Measurements from ENCODE around the gene CCDC66. TPM values are rescaled to one million over a fixed set of nuclear protein-coding genes. Genes with fewer than 3 reads are reported as not detected.

The CCDC66 gene
- total RNA-seq, 4 donors from 2014 or later = 15.2 to 38.5 (median 36.9) TPM

GRCh38 chr3:56620371-56620770 is 63.4 kb downstream of the CCDC66 start:
- peaks cover 0 to 97% of the 10 kb centered on the region in 2 donors for H3K36me3 ChIP-seq

GRCh38 chr3:56621681-56622080 is 64.7 kb downstream of the CCDC66 start:
- H3K36me3 ChIP-seq = peaks cover 0 to 98% of the 10 kb centered on the region in 2 donors
- TF ChIP-seq EP300 (IDR thresholded peaks at IDR 0.05) (no peak), POLR2AphosphoS5 (IDR thresholded peaks at IDR 0.05) (no peak), POLR2A (IDR thresholded peaks at IDR 0.05) (no peak), CTCF (IDR thresholded peaks at IDR 0.05) (no peak)
- H3K9me3 ChIP-seq = no peaks in the 10 kb centered on the region
- H3K27ac ChIP-seq = no peak overlapping the region
- WGBS, 2 donors (ENCODE audit: low coverage in 1 of 2) = 73 to 75% methylated on average over 3 of the region's 3 CpGs
- H3K4me3 ChIP-seq = no peak overlapping the region
- ATAC-seq = no peak
- H3K27me3 ChIP-seq = no peaks in the 10 kb centered on the region
- no peaks in the 10 kb centered on the region for H3K4me1 ChIP-seq

More at GRCh38 chr3:56620371-56620770, 63.4 kb downstream of the CCDC66 start:
- Histone ChIP-seq H3K4me3 (no peak overlapping the region), H3K27me3 (no peaks in the 10 kb centered on the region), H3K4me1 (no peaks in the 10 kb centered on the region), H3K27ac (no peak overlapping the region), H3K9me3 (no peaks in the 10 kb centered on the region)
- ATAC-seq = no peak
- TF ChIP-seq POLR2A (IDR thresholded peaks at IDR 0.05) (no peak), CTCF (IDR thresholded peaks at IDR 0.05) (no peak), POLR2AphosphoS5 (IDR thresholded peaks at IDR 0.05) (no peak), EP300 (IDR thresholded peaks at IDR 0.05) (no peak)
- 92 to 95% methylated on average over 2 of the region's 2 CpGs for WGBS, 2 donors (ENCODE audit: low coverage in 1 of 2)

GRCh38 chr3:56622381-56622780 is 65.4 kb downstream of the CCDC66 start:
- Histone ChIP-seq H3K4me1 (no peaks in the 10 kb centered on the region), H3K27me3 (no peaks in the 10 kb centered on the region), H3K4me3 (no peak overlapping the region), H3K9me3 (no peaks in the 10 kb centered on the region), H3K27ac (no peak overlapping the region), H3K36me3 (peaks cover 0 to 98% of the 10 kb centered on the region in 2 donors)
- TF ChIP-seq CTCF (IDR thresholded peaks at IDR 0.05) (no peak), EP300 (IDR thresholded peaks at IDR 0.05) (no peak), POLR2A (IDR thresholded peaks at IDR 0.05) (no peak), POLR2AphosphoS5 (IDR thresholded peaks at IDR 0.05) (no peak)
- 94 to 95% methylated on average over 3 of the region's 3 CpGs for WGBS, 2 donors (ENCODE audit: low coverage in 1 of 2)
- no peak for ATAC-seq

- H3K27ac ChIP-seq = no peak overlapping the region
- H3K4me1 ChIP-seq = no peaks in the 10 kb centered on the region
- 65 to 88% methylated on average over 3 of the region's 3 CpGs for WGBS, 2 donors (ENCODE audit: low coverage in 1 of 2)
- no peak for TF ChIP-seq EP300 (IDR thresholded peaks at IDR 0.05)
- H3K36me3 ChIP-seq = peaks cover 0 to 97% of the 10 kb centered on the region in 2 donors
- no peak for ATAC-seq
- H3K4me3 ChIP-seq = no peak overlapping the region
- no peaks in the 10 kb centered on the region for H3K9me3 ChIP-seq
- no peaks in the 10 kb centered on the region for H3K27me3 ChIP-seq
Observed at GRCh38 chr3:56624725-56625124, 67.8 kb downstream of the CCDC66 start.

GRCh38 chr3:56629047-56629446 is 72.1 kb downstream of the CCDC66 start:
- peaks cover 0 to 90% of the 10 kb centered on the region in 2 donors for H3K36me3 ChIP-seq
- 100% methylated on average over 1 of the region's 2 CpGs; no CpG with 5 or more reads in 1 of the 2 donors for WGBS, 2 donors (ENCODE audit: low coverage in 1 of 2)
- ATAC-seq = no peak

More at GRCh38 chr3:56629047-56629446, 72.1 kb downstream of the CCDC66 start:
- TF ChIP-seq EP300 (IDR thresholded peaks at IDR 0.05) (no peak), CTCF (IDR thresholded peaks at IDR 0.05) (no peak), POLR2AphosphoS5 (IDR thresholded peaks at IDR 0.05) (no peak), POLR2A (IDR thresholded peaks at IDR 0.05) (no peak)
- Histone ChIP-seq H3K4me1 (no peaks in the 10 kb centered on the region), H3K27ac (no peak overlapping the region), H3K4me3 (no peak overlapping the region), H3K27me3 (no peaks in the 10 kb centered on the region), H3K9me3 (no peaks in the 10 kb centered on the region)

All from gastroesophageal sphincter (tissue), 4 donors.